ENCODE results near the gene TMEM183A. TPM values are rescaled to one million over a fixed set of nuclear protein-coding genes. Genes with fewer than 3 reads are reported as not detected.

Gene TMEM183A
- total RNA-seq, 1 experiment from 2014 or later = 119 TPM

DNA sequence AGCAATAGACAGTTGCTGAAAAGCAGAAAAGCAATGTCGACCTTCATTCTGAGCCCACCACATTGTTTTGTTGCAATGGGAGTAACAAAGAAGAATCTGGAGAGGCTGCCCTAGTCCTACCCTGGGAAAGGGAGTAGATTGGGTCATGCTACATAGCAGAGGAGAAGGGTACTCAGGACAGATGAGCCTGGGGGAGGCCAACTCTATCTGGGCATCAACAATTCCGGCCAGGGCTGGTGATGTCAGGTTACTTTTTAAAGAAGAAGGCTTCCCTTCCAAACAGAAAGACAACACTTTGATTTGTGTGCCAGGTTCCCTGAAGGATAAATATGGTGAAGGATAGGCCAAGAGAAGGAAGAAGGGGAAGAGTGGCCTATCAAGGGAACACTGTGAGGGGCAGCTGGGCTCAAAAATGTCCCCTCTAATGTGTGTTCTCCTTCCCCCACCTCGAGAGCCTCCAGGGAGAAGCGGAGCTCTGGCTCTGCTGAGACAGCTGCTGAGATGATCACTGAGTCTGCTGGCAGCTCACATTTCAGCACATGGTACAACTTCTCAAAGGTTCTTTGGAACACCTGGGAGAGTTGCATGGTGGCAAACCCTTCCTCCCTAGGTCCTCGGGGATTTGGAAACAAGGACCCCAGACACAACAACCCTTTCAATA lies 45.8 kb upstream of the TMEM183A start:
- Histone ChIP-seq H3F3A (ENCODE audit: low read length, unreplicated experiment) (peaks cover 12% of the 10 kb centered on the region), H4K20me1 (ENCODE audit: low read length) (0 out of 2 replicates have a peak, but pooled peaks cover 11% of the 10 kb centered on the region), H3K79me2 (ENCODE audit: low read length) (peaks cover 23% of the 10 kb centered on the region), H2AFZ (ENCODE audit: low read length) (no peak overlapping the region), H3K9me2 (replicated peaks; ENCODE audit: low read length) (no peaks in the 10 kb centered on the region), H3K4me1 (ENCODE audit: insufficient read depth, low read length) (peaks cover 38% of the 10 kb centered on the region), H3K27me3 (ENCODE audit: low read length) (no peaks in the 10 kb centered on the region), H3K9me3 (ENCODE audit: low read length) (no peaks in the 10 kb centered on the region), H3K9ac (ENCODE audit: low read length) (no peak overlapping the region), H3K27ac (ENCODE audit: low read length) (no peak overlapping the region), H3K4me3 (ENCODE audit: low read length) (no peak overlapping the region), H3K36me3 (ENCODE audit: low read depth, low read length) (peaks cover 22% of the 10 kb centered on the region; the same call in 1 of the 2 replicates), H3K4me2 (ENCODE audit: low read length) (no peak overlapping the region)
- no peak for ATAC-seq
- ChIA-PET CTCF (no interaction called here), POLR2A (ENCODE audit: unreplicated experiment) (no interaction called here)
- TF ChIP-seq EZH2 (IDR thresholded peaks at IDR 0.05; ENCODE audit: low read length, unreplicated experiment) (no peak), EZH2phosphoT487 (IDR thresholded peaks at IDR 0.05; ENCODE audit: borderline replicate concordance, low read length) (no peak)
- BruUV-seq (replicated peaks) = no TSS peak
- DNase-seq = no peak
- intact Hi-C loops (cut with micrococcal nuclease) = no loop called here

DNA sequence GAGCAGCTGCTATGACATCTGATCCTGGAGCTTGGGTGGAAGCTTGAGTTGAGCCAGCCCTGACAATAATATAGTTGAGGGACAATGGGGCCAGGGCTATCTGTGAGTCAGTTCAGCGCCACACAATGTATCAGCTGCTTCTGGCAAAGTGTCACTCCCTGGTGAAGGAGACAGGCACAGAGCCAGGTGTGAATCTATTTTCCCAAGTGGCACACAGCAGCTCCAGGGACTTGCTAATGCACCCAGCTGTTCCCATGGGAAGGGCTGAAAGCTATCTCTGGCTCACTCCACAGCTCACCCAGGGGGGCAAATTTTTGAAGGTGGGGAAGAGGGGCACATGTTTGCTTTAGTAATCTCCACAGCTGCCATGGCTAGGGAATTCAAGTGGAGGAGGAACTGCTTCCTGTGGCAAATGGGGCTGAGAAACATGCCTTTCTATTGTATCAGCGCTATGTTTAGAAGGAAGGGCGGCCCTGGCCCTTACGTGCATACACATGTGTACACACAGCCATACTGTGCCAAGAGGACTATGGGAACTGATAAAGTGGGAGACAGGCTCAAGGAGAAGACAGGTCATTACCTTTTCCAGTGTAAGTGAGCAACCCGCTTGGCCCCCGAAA lies 42.3 kb upstream of the TMEM183A start:
- Histone ChIP-seq H3K36me3 (ENCODE audit: low read depth, low read length) (peaks cover 22% of the 10 kb centered on the region; the same call in 1 of the 2 replicates), H3K9me2 (replicated peaks; ENCODE audit: low read length) (no peaks in the 10 kb centered on the region), H3K4me3 (ENCODE audit: low read length) (no peak overlapping the region), H3K4me2 (ENCODE audit: low read length) (0 out of 2 replicates have a peak overlapping the region, but pooled peaks have one; percentile 93), H3K27me3 (ENCODE audit: low read length) (no peaks in the 10 kb centered on the region), H3K9me3 (ENCODE audit: low read length) (no peaks in the 10 kb centered on the region), H3F3A (ENCODE audit: low read length, unreplicated experiment) (peaks cover 1% of the 10 kb centered on the region), H4K20me1 (ENCODE audit: low read length) (no peaks in the 10 kb centered on the region), H3K9ac (ENCODE audit: low read length) (no peak overlapping the region), H2AFZ (ENCODE audit: low read length) (no peak overlapping the region), H3K27ac (ENCODE audit: low read length) (no peak overlapping the region), H3K4me1 (ENCODE audit: insufficient read depth, low read length) (peaks cover 21% of the 10 kb centered on the region), H3K79me2 (ENCODE audit: low read length) (peaks cover 13% of the 10 kb centered on the region)
- ChIA-PET POLR2A (ENCODE audit: unreplicated experiment) (no interaction called here), CTCF (no interaction called here)
- intact Hi-C loops (cut with micrococcal nuclease) = no loop called here
- ATAC-seq (no peak), DNase-seq (no peak)
- no peak for TF ChIP-seq EZH2 (IDR thresholded peaks at IDR 0.05; ENCODE audit: low read length, unreplicated experiment)
- TF ChIP-seq, protein P1, sequence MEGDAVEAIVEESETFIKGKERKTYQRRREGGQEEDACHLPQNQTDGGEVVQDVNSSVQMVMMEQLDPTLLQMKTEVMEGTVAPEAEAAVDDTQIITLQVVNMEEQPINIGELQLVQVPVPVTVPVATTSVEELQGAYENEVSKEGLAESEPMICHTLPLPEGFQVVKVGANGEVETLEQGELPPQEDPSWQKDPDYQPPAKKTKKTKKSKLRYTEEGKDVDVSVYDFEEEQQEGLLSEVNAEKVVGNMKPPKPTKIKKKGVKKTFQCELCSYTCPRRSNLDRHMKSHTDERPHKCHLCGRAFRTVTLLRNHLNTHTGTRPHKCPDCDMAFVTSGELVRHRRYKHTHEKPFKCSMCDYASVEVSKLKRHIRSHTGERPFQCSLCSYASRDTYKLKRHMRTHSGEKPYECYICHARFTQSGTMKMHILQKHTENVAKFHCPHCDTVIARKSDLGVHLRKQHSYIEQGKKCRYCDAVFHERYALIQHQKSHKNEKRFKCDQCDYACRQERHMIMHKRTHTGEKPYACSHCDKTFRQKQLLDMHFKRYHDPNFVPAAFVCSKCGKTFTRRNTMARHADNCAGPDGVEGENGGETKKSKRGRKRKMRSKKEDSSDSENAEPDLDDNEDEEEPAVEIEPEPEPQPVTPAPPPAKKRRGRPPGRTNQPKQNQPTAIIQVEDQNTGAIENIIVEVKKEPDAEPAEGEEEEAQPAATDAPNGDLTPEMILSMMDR (conservative IDR thresholded peaks at IDR 0.05; ENCODE audit: low read depth, low read length) = no peak
- no peak for TF ChIP-seq EZH2phosphoT487 (IDR thresholded peaks at IDR 0.05; ENCODE audit: borderline replicate concordance, low read length)
- no TSS peak for BruUV-seq (replicated peaks)

DNA sequence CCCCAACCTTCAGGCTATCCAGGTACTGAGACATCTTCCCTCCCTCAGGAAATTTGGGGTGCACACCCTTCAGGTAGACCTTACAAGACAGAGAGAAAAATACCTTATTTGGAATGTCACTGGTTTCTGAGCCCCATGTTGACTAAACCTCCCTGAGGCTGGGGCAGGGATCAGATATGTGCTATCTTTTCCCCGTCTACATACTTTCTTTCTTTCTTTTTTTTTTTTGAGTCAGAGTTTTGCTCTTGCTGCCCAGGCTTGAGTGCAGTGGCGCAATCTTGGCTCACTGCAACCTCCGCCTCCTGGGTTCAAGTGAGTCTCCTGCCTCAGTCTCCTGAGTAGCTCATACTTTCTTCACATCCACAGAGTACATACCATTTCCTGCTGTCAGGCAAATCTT lies 41.8 kb upstream of the TMEM183A start:
- Histone ChIP-seq H3K4me3 (ENCODE audit: low read length) (no peak overlapping the region), H3K9ac (ENCODE audit: low read length) (no peak overlapping the region), H3K4me1 (ENCODE audit: insufficient read depth, low read length) (peaks cover 19% of the 10 kb centered on the region), H3K4me2 (ENCODE audit: low read length) (peak overlapping the region; percentile 93; the same call in 1 of the 2 replicates), H3K79me2 (ENCODE audit: low read length) (peaks cover 13% of the 10 kb centered on the region), H3K9me3 (ENCODE audit: low read length) (no peaks in the 10 kb centered on the region), H4K20me1 (ENCODE audit: low read length) (no peaks in the 10 kb centered on the region), H2AFZ (ENCODE audit: low read length) (no peak overlapping the region), H3K36me3 (ENCODE audit: low read depth, low read length) (peaks cover 22% of the 10 kb centered on the region; the same call in 1 of the 2 replicates), H3F3A (ENCODE audit: low read length, unreplicated experiment) (no peaks in the 10 kb centered on the region), H3K27me3 (ENCODE audit: low read length) (no peaks in the 10 kb centered on the region), H3K27ac (ENCODE audit: low read length) (no peak overlapping the region), H3K9me2 (replicated peaks; ENCODE audit: low read length) (no peaks in the 10 kb centered on the region)
- ChIA-PET CTCF (no interaction called here), POLR2A (ENCODE audit: unreplicated experiment) (no interaction called here)
- intact Hi-C loops (cut with micrococcal nuclease) = no loop called here
- TF ChIP-seq EZH2 (IDR thresholded peaks at IDR 0.05; ENCODE audit: low read length, unreplicated experiment) (no peak), EZH2phosphoT487 (IDR thresholded peaks at IDR 0.05; ENCODE audit: borderline replicate concordance, low read length) (no peak)
- TF ChIP-seq, protein P1 (conservative IDR thresholded peaks at IDR 0.05; ENCODE audit: low read depth, low read length) = no peak
- no peak for ATAC-seq
- BruUV-seq (replicated peaks) = no TSS peak
- no peak for DNase-seq

Data from PC-3 (cell line).